ENCODE data around the gene SLC1A5. TPM values are rescaled to one million over a fixed set of nuclear protein-coding genes. Genes with fewer than 3 reads are reported as not detected.
A peak's percentile ranks its signal among the peaks of the same experiment; 100 is the strongest.

Gene SLC1A5
- total RNA-seq, 1 donor: 354 TPM

- no peaks in the 10 kb centered on the region for H3K79me2 ChIP-seq (ENCODE audit: insufficient read depth, low read length)
- H3K36me3 ChIP-seq (ENCODE audit: insufficient read depth, low read length): no peaks in the 10 kb centered on the region
- H2AFZ ChIP-seq (ENCODE audit: low read length): no peak overlapping the region
- H3K4me1 ChIP-seq (ENCODE audit: insufficient read depth, low read length): no peaks in the 10 kb centered on the region
- no peaks in the 10 kb centered on the region for H4K20me1 ChIP-seq (ENCODE audit: insufficient read depth, low read length)
- DNase-seq (ENCODE audit: insufficient read length, low spot score, missing footprints): no peak
- H3K9me3 ChIP-seq (ENCODE audit: low read depth, low read length): no peaks in the 10 kb centered on the region
- no peak overlapping the region for H3K4me2 ChIP-seq (ENCODE audit: insufficient read depth, low read length)
- no peaks in the 10 kb centered on the region for H3K27me3 ChIP-seq (ENCODE audit: insufficient read depth, low read length)
- no peak overlapping the region for H3K27ac ChIP-seq (ENCODE audit: low read depth, low read length)
- no peak overlapping the region for H3K4me3 ChIP-seq (ENCODE audit: insufficient read depth, low read length)
- no peak for TF ChIP-seq CTCF (IDR thresholded peaks at IDR 0.05; ENCODE audit: extremely low read depth, low read depth, low read length)
These were observed 27.6 kb upstream of the SLC1A5 start for GRCh38 chr19:46815833-46816627.

- Histone ChIP-seq H3K4me3 (ENCODE audit: insufficient read depth, low read length) (no peak overlapping the region), H3K27me3 (ENCODE audit: insufficient read depth, low read length) (no peaks in the 10 kb centered on the region), H2AFZ (ENCODE audit: low read length) (no peak overlapping the region), H3K4me2 (ENCODE audit: insufficient read depth, low read length) (no peak overlapping the region), H3K4me1 (ENCODE audit: insufficient read depth, low read length) (no peaks in the 10 kb centered on the region), H3K9me3 (ENCODE audit: low read depth, low read length) (no peaks in the 10 kb centered on the region), H3K36me3 (ENCODE audit: insufficient read depth, low read length) (no peaks in the 10 kb centered on the region), H4K20me1 (ENCODE audit: insufficient read depth, low read length) (no peaks in the 10 kb centered on the region), H3K27ac (ENCODE audit: low read depth, low read length) (no peak overlapping the region), H3K79me2 (ENCODE audit: insufficient read depth, low read length) (no peaks in the 10 kb centered on the region)
- peak; percentile 35 for DNase-seq (ENCODE audit: insufficient read length, low spot score, missing footprints)
- TF ChIP-seq CTCF (IDR thresholded peaks at IDR 0.05; ENCODE audit: extremely low read depth, low read depth, low read length): no peak
These were observed 25.5 kb upstream of the SLC1A5 start for GRCh38 chr19:46813839-46814358.

GRCh38 chr19:46812977-46813838, 24.8 kb upstream of the SLC1A5 start:
- peak; percentile 75 for DNase-seq (ENCODE audit: insufficient read length, low spot score, missing footprints)

More at GRCh38 chr19:46812977-46813838, 24.8 kb upstream of the SLC1A5 start:
- H2AFZ ChIP-seq (ENCODE audit: low read length): no peak overlapping the region
- no peaks in the 10 kb centered on the region for H3K27me3 ChIP-seq (ENCODE audit: insufficient read depth, low read length)
- H3K4me1 ChIP-seq (ENCODE audit: insufficient read depth, low read length): no peaks in the 10 kb centered on the region
- TF ChIP-seq CTCF (IDR thresholded peaks at IDR 0.05; ENCODE audit: extremely low read depth, low read depth, low read length): no peak
- no peaks in the 10 kb centered on the region for H3K36me3 ChIP-seq (ENCODE audit: insufficient read depth, low read length)
- no peaks in the 10 kb centered on the region for H4K20me1 ChIP-seq (ENCODE audit: insufficient read depth, low read length)
- no peaks in the 10 kb centered on the region for H3K9me3 ChIP-seq (ENCODE audit: low read depth, low read length)
- H3K4me3 ChIP-seq (ENCODE audit: insufficient read depth, low read length): no peak overlapping the region
- no peak overlapping the region for H3K27ac ChIP-seq (ENCODE audit: low read depth, low read length)
- no peaks in the 10 kb centered on the region for H3K79me2 ChIP-seq (ENCODE audit: insufficient read depth, low read length)
- H3K4me2 ChIP-seq (ENCODE audit: insufficient read depth, low read length): no peak overlapping the region

Data from osteoblast (primary cell).